HCT116 (cell line): ENCODE data around the gene UGT2B15.

Experiments used
- CEBPB ChIP-seq: IDR thresholded peaks from 2 replicates; pipeline ENCODE4 v1.6.1; 2012; ENCODE audit warnings: low read depth
- EZH2 ChIP-seq: fragments of 200-600 bp; sonication (generic); IDR thresholded peaks from 2 replicates; pipeline ENCODE4 v1.6.1; 2017; ENCODE audit warnings: antibody characterized with exemption, mixed run types
- EZH2phosphoT487 ChIP-seq: fragments of 200-600 bp; IDR thresholded peaks from 2 replicates; pipeline ENCODE4 v1.6.1; 2018; ENCODE audit warnings: antibody characterized with exemption, borderline replicate concordance
- JUND ChIP-seq: IDR thresholded peaks from 2 replicates; pipeline ENCODE4 v1.6.1; 2012
- MAX ChIP-seq: IDR thresholded peaks from 2 replicates; pipeline ENCODE4 v1.6.1; 2012
- POLR2A ChIP-seq: IDR thresholded peaks from 2 replicates; pipeline ENCODE4 v1.7.0; 2011; ENCODE audit warnings: borderline replicate concordance; ENCODE audit not compliant: insufficient read depth, insufficient read length; ENCODE audit errors: extremely low read depth
- POLR2AphosphoS5 ChIP-seq: IDR thresholded peaks from 2 replicates; pipeline ENCODE4 v1.6.1; 2011; ENCODE audit warnings: mild to moderate bottlenecking, low read depth, low read length, moderate library complexity
- RAD21 ChIP-seq: IDR thresholded peaks from 2 replicates; pipeline ENCODE4 v1.6.1; 2012; ENCODE audit warnings: low read depth, mild to moderate bottlenecking
- REST ChIP-seq: IDR thresholded peaks from 2 replicates; pipeline ENCODE4 v1.6.1; 2012; ENCODE audit warnings: low read depth
- SIN3A ChIP-seq: IDR thresholded peaks from 2 replicates; pipeline ENCODE4 v1.6.1; 2012; ENCODE audit warnings: low read depth
- TCF7L2 ChIP-seq: IDR thresholded peaks from 2 replicates; pipeline ENCODE4 v1.7.0; 2011; ENCODE audit warnings: borderline replicate concordance, inconsistent platforms; ENCODE audit not compliant: insufficient read depth, insufficient read length; ENCODE audit errors: extremely low read depth
- YY1 ChIP-seq: IDR thresholded peaks from 2 replicates; pipeline ENCODE4 v1.6.1; 2011; ENCODE audit warnings: low read length, low read depth, moderate library complexity, mild to moderate bottlenecking; ENCODE audit not compliant: insufficient replicate concordance; ENCODE audit errors: extremely low read depth
- ZFX ChIP-seq: fragments of 450-650 bp; IDR thresholded peaks from 2 replicates; pipeline ENCODE4 v1.6.1; 2017
- TF ChIP-seq, protein P1 (sequence below), 3 experiments: fragments of 200-600 bp in 1 of 3; sonication (generic) in 1 of 3; IDR thresholded peaks in 2 of 3; conservative IDR thresholded peaks in 1 of 3; 2 replicates each; pipeline ENCODE4 v1.5.1; 2012 to 2017; ENCODE audit warnings: low read depth in 2 of 3, low read length in 2 of 3, antibody characterized with exemption in 1 of 3, borderline replicate concordance in 1 of 3, control low read depth in 1 of 3, mild to moderate bottlenecking in 1 of 3, mixed read lengths in 1 of 3, mixed run types in 1 of 3, moderate library complexity in 1 of 3; ENCODE audit not compliant: insufficient read depth in 1 of 3

DNA sequence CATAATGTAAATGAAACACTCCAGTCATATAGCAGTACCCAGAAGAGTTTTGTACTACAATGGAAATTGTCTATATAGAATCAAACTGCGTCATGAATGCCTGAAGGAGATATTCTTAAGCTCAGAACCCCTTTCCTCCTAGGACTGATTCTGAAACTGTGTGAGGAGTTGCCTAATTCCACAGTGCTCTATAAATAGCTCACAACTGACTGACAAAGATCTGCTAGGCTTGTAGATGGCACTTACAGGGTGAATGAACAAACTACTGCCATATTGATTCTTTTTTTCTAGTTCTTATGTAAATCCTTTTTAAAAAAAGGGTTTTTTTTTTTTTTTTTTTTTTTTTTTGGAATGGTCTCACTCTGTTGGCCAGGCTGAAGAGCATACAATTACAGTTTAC, 64.2 kb downstream of the UGT2B15 start:
- TF ChIP-seq REST (no peak), CEBPB (no peak), POLR2A (no peak), RAD21 (no peak), POLR2AphosphoS5 (no peak), YY1 (no peak), SIN3A (no peak), EZH2 (no peak), MAX (no peak), EZH2phosphoT487 (no peak), JUND (no peak), TCF7L2 (no peak), ZFX (no peak)
- TF ChIP-seq, protein P1, sequence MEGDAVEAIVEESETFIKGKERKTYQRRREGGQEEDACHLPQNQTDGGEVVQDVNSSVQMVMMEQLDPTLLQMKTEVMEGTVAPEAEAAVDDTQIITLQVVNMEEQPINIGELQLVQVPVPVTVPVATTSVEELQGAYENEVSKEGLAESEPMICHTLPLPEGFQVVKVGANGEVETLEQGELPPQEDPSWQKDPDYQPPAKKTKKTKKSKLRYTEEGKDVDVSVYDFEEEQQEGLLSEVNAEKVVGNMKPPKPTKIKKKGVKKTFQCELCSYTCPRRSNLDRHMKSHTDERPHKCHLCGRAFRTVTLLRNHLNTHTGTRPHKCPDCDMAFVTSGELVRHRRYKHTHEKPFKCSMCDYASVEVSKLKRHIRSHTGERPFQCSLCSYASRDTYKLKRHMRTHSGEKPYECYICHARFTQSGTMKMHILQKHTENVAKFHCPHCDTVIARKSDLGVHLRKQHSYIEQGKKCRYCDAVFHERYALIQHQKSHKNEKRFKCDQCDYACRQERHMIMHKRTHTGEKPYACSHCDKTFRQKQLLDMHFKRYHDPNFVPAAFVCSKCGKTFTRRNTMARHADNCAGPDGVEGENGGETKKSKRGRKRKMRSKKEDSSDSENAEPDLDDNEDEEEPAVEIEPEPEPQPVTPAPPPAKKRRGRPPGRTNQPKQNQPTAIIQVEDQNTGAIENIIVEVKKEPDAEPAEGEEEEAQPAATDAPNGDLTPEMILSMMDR (IDR thresholded peaks at IDR 0.05 in 2 of 3, conservative IDR thresholded peaks at IDR 0.05 in 1 of 3; ENCODE audit: borderline replicate concordance in 1 of 3, insufficient read depth in 1 of 3, low read depth in 2 of 3, low read length in 2 of 3), result no peak
